NCI-H1105 (cell line): ENCODE results near the gene LRRC14B.
"Not testable (repeated sequence)": the region's sequence is repeated elsewhere in the genome, so short reads cannot be mapped to it uniquely, and the experiment has no call there.

ENCODE experiments used
- DNase-seq: peaks from one replicate; lab custom pipeline; 2025; lab: John Stamatoyannopoulos, UW

LRRC14B gene

DNA sequence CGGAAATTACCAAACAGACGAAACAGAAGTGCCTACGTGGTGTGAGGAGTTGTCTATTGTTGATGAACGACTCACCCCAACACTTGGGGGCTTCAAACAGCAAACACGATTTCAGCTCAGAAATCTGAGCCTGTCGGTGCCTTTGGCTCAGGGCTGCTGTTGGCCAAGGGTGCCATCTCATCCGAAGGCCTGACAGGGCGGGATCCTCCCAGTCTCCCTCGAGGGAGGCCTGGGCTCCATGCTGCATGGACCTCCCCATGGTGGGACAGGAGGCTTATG is 1.3 kb downstream of the LRRC14B start:
- DNase-seq: no peak

DNA sequence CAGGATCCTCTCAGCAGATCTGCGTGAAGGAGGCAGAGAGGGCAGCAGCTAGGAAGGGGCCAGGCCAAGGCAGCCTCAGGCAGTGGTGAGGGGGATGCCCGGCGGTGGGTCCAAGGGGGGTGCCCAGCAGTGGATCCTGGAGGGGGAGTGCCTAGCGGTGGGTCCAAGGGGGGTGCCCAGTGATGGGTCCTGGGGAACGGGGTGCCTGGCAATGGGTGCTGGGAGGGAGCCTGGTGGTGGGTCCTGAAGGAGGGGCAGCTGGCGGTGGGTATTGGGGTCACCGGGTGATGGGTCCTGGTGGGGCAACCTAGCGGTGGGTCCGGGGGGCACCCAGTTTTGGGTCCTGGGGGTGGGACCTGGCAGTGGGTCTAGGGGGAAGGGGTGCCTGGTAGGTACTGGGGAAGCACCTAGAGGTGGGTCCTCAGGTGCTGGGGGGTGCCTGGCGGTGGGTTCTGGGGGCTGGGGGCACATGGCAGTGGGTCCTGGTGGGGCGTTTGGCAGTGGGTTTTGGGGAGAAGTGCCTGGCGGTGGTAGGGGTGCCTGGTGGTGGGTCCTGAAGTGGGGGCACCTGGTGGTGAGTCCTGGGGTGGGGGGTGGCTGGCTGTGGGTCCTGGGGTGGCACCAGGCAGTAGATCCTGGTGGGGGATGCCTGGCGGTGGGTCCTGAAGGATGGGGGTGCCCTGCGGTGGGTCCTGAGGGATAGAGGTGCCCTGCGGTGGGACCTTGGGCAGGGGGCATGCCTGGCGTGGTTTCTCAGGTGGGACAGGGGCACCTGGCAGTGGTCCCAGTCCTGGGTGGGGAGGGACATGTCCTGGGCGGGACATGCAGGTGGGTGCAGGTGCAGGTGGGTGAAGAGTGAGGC is 1.9 kb downstream of the LRRC14B start:
- DNase-seq: no peak

DNA sequence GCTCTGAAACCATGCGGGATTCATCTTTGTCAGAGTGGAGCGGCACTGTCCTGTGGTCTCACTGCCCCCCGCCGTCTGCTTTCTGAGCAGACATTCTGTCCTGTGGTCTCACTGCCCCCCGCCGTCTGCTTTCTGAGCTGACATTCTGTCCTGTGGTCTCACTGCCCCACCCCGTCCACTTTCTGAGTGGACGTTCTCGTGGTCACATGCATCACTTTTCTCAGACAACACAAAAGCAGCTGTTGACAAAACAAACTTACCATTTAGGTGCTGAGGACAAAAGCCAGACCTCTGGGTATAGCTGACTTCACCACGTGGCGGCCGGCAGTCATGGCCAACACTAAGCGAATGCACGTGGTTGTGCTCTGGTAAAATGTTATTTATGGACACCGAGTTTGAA is 2.8 kb downstream of the LRRC14B start:
- no peak for DNase-seq

GRCh38 chr5:194603-195209 is 3.4 kb downstream of the LRRC14B start:
- DNase-seq: no peak

- no peak for DNase-seq
Observed at GRCh38 chr5:195401-196160, 4.3 kb downstream of the LRRC14B start.

DNA sequence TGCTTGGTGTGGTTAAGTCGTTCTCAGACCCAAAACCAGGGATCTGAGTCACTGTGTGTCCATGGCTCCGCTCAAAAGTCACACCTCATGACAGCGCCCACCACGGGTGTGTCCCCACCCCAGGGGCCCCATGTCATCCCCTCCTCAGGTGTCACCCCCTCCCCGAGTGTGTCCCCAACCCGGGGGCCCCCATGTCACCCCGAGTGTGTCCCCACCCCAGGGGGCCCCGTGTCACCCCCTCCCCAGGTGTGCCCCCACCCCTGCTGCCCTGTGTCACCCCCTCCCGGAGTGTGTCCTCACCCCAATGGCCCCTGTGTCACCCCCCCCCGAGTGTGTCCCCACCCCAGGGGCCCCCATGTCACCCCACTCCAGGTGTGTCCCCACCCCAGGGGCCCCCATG is 5.1 kb downstream of the LRRC14B start:
- no peak for DNase-seq

- DNase-seq: not testable (repeated sequence)
Observed at GRCh38 chr5:197031-197430, 5.7 kb downstream of the LRRC14B start.

GRCh38 chr5:197892-198489 is 6.7 kb downstream of the LRRC14B start:
- DNase-seq: no peak

DNA sequence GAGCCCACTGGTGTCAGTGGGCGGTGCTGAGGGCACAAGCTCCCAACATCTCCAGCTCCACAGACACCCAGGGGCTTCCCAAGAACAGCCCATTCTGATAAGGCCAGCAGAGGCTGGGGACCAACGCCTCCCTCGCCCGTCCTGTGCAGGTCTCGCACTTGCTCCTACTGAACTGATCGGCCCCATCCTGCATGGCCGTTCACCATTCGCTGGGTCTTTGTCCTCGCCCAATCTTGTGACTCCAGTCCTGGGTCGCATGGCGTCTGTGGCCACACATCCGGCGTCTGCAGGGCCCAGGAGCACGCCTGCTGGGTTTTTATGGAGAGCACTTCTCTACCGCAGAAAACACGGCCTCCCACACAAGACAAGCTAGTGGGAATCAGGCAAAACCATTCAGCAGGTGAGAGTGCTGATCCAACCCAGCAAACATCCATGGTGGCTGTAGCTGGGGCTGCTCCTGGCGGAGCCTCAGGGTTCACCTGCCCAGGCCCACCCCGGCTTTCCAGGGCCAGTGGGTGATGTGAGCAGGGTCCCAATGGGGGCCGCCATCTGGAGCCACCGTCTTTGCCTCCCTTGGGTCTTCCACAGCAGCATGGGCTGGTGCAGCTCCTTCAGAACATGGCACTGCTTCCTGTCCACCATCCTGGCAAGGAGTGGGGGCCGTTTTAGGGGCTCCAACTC is 7.4 kb downstream of the LRRC14B start:
- no peak for DNase-seq

DNA sequence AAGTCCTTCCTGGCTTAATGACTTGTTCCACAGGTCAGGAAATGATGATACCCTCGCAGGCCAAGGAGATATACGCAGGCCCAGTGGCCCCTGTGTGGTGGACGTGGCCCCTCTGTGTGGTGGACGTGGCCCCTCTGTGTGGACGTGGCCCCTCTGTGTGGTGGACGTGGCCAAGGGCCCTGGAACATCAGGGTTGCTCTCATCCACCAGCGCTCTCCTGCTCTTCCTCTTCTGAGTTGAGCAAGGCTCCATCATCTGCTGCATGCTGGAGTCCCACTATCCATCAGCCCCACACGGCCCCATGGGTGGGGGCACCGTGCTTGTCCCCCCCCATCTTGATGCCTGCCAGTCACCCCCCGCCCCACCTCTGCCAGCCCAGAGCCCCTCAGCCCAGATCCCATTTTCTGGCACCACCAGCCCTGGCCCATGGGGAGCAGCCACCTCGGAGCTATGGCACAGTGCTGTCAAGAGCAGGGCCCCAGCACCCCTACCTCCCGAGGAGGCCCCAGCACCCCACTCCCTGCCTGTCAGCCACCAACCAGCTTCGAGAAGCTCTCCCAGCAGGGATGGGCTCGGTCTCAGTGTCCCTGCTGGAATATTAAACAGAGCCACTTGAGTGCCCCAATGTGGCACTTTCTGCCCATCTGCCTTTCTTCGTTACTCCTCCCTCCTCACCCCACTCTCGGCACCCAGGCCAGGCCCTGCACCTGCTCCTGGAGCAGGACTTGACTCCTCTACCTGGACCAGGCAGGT is 8.1 kb downstream of the LRRC14B start:
- no peak for DNase-seq

- DNase-seq: no peak
Observed at GRCh38 chr5:199950-200645, 8.8 kb downstream of the LRRC14B start.

DNA sequence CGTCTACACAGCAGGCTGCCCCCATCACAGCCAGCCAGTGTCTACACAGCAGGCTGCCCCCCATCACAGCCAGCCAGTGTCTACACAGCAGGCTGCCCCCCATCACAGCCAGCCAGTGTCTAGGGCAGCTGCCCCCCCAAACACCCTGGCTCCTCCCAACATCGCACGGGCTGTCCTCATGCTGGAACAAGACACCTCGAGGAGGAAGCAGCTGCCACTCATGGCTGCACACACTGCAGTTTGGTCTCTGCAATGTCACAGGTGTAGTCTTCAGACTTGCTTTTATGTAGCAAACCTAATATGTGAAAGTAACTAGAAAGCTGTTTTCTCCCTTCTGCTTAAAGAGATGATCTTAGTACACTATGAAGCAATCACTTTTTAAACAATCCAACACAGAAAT is 9.7 kb downstream of the LRRC14B start:
- no peak for DNase-seq

DNA sequence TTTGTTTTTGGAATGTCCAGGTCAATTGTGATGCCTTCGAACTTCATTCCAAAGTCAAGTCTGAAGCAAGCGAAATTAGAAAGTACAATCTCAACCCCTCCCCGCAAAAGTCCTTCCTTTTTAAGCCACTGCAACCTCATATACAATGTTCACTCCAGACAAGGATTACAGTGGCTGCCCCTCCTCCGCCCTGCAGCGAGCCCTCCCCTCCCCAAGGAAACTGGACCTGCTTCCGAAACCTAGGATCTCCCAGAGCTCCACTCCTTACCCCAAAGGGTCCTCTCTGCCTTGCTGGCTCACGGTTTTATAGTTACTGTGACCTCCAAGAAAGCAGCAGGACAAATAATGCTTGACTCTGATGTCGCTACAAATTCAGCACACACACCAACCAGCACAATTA is 10.4 kb downstream of the LRRC14B start:
- no peak for DNase-seq

DNA sequence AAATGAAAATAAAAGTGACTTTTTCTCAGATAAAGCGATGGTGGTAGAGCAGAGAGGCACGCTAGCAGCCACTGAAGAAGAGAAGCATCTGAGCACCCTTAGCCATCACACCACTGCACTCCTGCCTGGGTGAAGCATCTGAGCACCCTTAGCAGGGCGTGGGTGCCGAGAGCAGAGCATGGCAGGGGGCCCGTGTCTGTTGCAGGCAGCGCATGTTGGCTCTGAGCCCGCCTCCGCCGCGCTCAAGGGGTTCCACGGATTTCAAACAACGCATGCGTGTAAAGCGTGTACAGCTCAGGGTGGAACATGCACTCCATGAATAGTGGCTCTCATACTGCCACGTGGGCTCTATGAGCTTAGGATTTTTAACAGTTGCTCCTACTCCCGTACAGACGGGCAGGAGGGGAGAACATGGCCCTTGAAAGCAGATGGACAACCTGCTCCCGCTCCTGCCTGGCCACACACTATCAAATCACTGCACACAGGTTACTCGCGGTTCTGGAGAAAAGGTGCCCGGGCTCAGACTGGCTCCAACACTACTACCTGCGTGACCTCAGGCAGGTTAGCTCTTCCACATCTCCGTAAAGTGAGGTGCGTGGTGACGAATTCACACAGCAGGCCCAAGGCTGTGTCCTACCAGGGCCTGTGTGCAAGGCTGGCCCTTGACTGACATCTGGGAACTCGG is 12.1 kb downstream of the LRRC14B start:
- DNase-seq: no peak

DNA sequence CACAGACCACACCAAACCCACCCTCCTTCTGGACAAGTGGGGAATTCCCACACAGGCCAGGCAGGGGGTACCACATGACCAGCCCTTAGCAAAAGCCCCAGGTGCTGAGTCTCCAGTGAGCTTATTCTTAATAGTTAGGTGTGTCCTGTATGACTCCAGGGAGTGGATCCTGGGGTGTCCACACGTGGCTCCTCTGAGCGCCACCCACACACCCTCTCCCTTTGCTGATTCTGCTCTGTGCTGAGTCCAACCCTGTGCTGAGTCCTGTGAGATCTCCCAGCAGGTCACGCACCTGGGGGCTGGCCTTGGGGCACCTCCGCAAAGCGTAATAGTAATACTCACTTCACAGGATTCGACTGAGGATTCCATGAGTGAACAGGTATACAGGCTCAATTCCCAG is 12.7 kb downstream of the LRRC14B start:
- DNase-seq: no peak

DNA sequence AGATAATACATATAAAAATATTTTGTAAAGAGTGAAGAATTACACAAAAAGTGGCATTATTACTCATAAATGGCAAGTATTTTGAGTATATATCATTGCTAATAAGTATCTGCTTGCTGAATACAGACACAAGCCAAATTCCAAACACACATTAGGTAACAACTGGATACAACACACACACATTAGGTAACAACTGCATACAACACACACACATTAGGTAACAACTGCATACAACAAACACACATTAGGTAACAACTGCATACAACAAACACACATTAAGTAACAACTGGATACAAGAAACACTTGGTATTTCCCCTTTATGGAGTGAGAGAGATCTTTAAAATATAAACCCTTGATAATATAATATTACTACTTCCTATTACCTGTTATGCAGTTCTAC is 13.2 kb downstream of the LRRC14B start:
- DNase-seq: no peak

DNA sequence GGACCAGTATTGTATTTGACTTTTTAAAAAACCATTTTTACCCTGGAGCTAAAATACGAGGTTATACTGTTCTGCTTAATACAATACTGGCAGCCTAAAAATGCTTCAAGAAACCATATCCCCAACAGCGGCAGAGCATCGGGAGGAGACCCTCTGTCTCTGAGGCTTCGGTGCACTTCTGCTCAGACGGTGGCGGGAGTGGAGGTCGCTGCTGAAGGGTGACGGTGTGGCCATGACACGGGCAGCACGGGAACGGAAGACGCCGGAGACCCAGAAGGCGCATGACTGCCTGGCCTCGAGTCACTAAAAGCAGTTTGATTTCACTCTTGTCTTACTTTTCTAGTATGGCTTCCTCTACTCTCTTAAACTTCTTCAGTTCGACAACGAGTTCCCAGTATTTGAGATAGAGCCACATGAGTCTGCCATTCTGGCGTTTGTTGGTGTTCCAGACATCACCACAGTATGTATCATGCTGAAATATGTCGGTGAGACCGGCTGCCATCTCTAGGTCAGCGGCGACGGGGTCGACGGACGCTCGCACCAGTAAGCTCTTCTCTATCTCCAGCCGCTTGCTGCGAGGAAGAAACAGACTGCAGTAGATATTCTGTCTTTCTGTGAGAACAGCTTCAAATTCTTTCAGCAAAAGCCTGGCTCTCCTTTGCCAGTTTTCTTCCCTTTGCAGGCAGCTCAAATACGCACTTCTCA is 13.8 kb downstream of the LRRC14B start:
- no peak for DNase-seq

GRCh38 chr5:206406-206805 is 15.1 kb downstream of the LRRC14B start:
- DNase-seq: no peak

GRCh38 chr5:206927-207536 is 15.7 kb downstream of the LRRC14B start:
- DNase-seq: no peak
